ENCODE measurements around the gene STEAP4.

Gene STEAP4

GRCh38 chr7:88306590-88307048 lies at the start of gene STEAP4:
STEAP4 (minus strand) TSS chr7:88306894; CDS start chr7:88284269, 22,625 bp downstream.
- no peak for DNase-seq

DNA sequence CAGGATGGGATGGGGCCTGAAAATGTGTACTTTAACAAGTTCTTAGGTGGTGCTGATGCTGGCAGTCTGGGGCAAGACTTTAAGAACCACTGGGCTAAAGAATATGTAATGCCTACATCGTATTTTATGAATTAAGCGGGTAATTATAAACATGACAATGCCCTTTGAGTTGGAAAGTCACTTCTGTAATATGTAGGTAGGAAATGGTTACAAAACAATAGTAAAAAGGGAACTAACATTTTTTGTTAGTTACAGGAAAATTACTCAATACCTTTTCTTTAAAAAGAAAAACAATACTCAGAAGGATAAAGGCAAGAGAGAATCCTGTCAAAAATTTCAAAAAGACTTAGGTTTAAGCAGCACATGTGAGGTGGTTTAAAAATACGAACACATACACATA lies 48.3 kb upstream of the STEAP4 start:
- no peak for DNase-seq

DNA sequence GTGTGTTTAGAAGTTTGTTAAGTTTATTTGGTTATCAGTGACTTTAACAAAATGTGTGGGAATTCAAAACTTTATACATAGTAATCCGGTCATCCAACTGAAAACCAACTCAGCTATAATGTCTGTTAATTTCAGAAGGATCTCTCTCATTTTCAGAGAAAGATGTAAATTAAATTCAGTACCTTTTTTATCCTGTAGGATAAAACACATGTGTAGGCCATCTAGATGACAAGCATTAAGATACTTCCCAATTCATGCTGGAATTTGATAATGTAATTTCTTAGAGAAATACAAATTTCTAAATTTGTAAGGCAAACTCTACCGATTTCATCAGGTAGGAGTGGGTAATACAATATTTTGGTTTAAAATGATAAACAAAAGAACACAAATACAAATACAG lies 43.4 kb upstream of the STEAP4 start:
- no peak for DNase-seq

DNA sequence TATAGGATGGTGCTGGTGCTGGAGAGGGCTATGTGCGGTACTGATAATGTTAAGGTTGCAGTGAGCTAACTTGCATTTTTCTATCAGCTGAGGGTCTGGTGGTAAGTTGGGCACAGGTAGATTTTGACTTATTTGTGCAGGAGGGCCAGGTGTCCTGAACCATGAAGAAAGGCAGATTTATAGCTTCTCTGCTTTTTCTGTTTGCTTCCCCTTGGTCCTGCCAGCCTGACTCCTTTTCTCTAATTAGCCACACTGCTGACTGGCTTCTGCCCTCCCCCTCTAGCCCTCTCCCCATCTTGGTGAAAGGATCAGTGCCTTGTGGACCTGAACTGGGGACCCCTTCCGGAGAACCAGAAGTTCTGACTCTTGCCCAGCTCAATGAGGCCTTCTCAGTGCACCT lies 40.8 kb upstream of the STEAP4 start:
- no peak for DNase-seq

- DNase-seq: no peak
These were observed 40.4 kb upstream of the STEAP4 start for GRCh38 chr7:88347090-88347489.

GRCh38 chr7:88346357-88346756 lies 39.7 kb upstream of the STEAP4 start:
- DNase-seq: no peak

- DNase-seq: no peak
These were observed 38.5 kb upstream of the STEAP4 start for GRCh38 chr7:88344956-88345832.

GRCh38 chr7:88344271-88344670 lies 37.6 kb upstream of the STEAP4 start:
- no peak for DNase-seq

- no peak for DNase-seq
These were observed 32.7 kb upstream of the STEAP4 start for GRCh38 chr7:88339195-88339922.

DNA sequence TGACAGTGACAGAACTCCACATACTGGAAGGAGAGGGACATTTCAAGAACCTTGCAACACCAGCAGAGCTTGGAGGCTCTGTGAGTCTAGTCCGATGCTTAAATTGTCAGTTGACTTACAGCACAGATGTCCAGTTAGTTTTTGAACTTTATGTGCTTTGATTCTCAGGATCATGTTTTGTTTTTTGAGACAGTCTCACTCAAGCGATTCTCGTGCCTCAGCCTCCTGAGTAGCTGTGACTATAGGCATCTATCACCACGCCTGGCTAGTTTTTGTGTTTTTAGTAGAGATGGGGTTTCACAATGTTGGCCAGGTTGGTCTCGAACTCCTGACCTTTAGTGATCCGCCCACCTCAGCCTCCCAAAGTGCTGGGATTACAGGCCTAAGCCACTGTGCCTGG lies 31.8 kb upstream of the STEAP4 start:
- no peak for DNase-seq

DNA sequence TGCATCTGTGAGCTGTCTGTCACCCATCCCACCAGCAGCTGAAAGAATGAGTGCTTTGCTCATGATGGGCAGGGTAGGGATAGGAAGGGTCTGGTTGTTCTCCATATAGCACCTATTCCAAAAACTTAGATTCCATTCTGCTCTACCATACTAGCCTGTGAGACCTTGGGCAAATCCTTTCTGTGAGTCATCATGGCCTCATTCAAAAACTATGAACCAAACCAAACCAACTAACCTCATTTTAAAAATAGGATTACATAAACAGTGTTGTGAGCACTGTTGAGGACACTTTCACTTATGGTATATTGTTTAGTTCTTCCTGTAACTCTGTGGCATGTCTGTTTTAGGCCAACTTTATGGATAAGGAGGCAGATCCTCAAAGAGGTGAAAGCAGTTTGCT lies 30.9 kb upstream of the STEAP4 start:
- DNase-seq: no peak

GRCh38 chr7:88331322-88331721 lies 24.6 kb upstream of the STEAP4 start:
- DNase-seq: no peak

- DNase-seq: no peak
These were observed 23.1 kb upstream of the STEAP4 start for GRCh38 chr7:88329532-88330463.

GRCh38 chr7:88328787-88329186 lies 22.1 kb upstream of the STEAP4 start:
- DNase-seq: no peak

GRCh38 chr7:88324699-88325098 lies 18.0 kb upstream of the STEAP4 start:
- DNase-seq: no peak

DNA sequence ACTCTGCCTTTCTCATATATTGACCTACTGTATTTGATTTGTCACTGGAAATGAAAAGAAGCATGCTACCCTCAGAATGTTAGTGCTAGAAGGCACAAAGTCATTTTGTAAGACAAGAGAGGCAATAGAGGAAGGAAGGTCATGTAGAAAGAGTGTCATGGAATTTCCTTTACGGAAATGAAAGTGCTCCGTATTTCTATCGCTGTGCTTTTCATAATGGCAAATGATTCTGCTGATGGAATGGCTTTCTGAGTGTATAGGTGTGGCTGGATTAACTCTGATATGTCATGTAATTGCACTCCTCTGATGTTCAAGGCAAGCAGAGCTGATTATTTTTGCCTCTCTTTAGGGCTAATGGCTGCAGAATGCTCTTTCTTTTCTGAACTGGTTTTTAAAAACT lies 15.5 kb upstream of the STEAP4 start:
- no peak for DNase-seq

GRCh38 chr7:88321694-88322093 lies 15.0 kb upstream of the STEAP4 start:
- no peak for DNase-seq

DNA sequence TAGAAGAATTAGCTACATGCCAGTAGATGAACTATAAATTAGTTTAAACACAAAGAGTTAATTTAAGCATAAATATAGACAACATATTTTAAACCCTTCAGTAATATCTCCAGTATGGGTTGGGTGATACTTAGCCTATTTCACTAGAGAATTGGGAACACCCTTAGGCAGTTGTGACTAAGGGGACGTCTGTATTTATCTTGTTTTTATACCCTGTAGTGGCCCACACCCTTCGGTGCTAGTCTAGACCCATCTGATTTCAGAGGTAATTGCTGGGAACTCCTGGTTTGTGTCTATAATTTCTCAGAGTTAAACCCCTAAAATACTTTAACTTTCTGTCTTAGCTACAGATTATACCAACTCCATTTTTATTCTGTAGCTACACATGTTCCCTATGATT lies 11.5 kb upstream of the STEAP4 start:
- DNase-seq: no peak

GRCh38 chr7:88317422-88317821 lies 10.7 kb upstream of the STEAP4 start:
- DNase-seq: no peak

- no peak for DNase-seq
These were observed 9.8 kb upstream of the STEAP4 start for GRCh38 chr7:88316456-88316855.

GRCh38 chr7:88315522-88315921 lies 8.8 kb upstream of the STEAP4 start:
- no peak for DNase-seq

DNA sequence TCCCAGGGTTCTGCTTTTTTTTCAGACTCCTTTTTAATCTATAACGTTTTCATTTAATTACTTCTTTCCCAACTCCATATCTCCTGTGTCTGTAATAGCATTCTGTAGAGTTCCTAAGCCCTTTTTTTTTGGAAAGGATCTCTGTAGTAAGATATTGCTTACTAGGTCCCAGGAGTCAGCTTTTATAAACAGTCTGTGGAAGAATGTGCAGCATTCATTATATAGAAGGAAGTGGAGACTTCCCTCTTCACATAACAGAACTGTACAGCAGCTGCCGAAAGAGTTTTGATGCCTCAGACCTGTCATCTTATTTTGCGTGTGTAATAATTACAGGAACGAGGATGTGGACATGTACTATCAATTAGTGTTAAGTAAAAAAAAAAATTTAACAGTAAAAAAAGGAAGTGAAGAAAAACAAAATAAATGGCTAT lies 7.4 kb upstream of the STEAP4 start:
- no peak for DNase-seq

DNA sequence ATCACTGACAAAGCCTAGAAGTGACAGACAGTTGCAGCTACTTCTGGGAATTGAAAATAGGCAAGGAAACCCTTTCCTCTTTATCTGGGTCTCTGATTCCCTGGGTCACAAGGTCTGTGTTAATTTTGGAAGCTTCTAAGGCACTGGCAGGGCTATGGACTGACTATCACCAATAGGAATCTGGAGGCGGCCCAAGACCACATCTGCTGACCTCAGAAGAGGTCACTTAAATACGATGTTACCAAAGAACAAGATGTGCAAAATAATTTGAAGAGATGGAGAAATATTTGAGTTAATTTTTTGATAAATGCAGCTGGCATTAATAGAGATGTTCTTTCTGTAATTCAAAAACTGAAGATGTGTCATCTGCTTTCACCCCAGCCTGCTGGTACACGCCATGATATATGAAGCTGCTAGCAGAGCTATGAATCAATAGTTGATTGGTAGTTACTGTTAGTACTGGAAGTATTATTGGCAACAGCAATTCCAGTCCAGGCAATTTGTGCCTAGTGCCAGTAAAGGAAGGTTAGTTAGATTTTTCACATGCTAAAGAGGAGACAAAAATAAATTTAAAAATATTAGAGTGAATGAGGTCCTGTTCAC lies 5.5 kb upstream of the STEAP4 start:
- no peak for DNase-seq
